Nephron progenitor cell (in vitro differentiated cells): ENCODE measurements around the gene ING1.
"Not testable (repeated sequence)": the region's sequence is repeated elsewhere in the genome, so short reads cannot be mapped to it uniquely, and the experiment has no call there.

Experiments used
- DNase-seq: peaks from one replicate; pipeline ENCODE4 v3.0.0; 2021
- H3K27ac Mint-ChIP-seq: 2 replicates; pipeline ENCODE4 v1.8.0; 2021; ENCODE audit warnings: mild to moderate bottlenecking, moderate library complexity, mixed read lengths
- H3K27me3 Mint-ChIP-seq: 2 replicates; pipeline ENCODE4 v1.8.0; 2021; ENCODE audit warnings: mild to moderate bottlenecking, low read depth, mixed read lengths; ENCODE audit not compliant: poor library complexity
- H3K36me3 Mint-ChIP-seq: 2 replicates; pipeline ENCODE4 v1.8.0; 2021; ENCODE audit warnings: low read depth, mixed read lengths
- H3K4me1 Mint-ChIP-seq: 2 replicates; pipeline ENCODE4 v1.8.0; 2021; ENCODE audit warnings: mixed read lengths
- H3K4me3 Mint-ChIP-seq: 2 replicates; pipeline ENCODE4 v1.8.0; 2021; ENCODE audit warnings: mild to moderate bottlenecking, moderate library complexity, mixed read lengths
- H3K9me3 Mint-ChIP-seq: 2 replicates; pipeline ENCODE4 v1.8.0; 2021; ENCODE audit warnings: mild to moderate bottlenecking, moderate library complexity, mixed read lengths
- CTCF ChIP-seq: fragments of 200-600 bp; sonication (generic); IDR thresholded peaks from 2 replicates; pipeline ENCODE4 v1.5.0; 2021; ENCODE audit warnings: antibody characterized with exemption

The ING1 gene

GRCh38 chr13:110713642-110713952 lies at the start of gene ING1:
Gene ING1, plus strand, starts transcription at chr13:110713700. Its CDS starts 450 bp downstream, at chr13:110714150.
- Mint-ChIP-seq H3K9me3 (peaks cover 10% of the 10 kb centered on the region), H3K4me3 (peak within 1 kb of the TSS; percentile 98), H3K27ac (peak within 1 kb of the TSS; percentile 99), H3K4me1 (peaks cover 32% of the 10 kb centered on the region), H3K36me3 (peaks cover under 1% of the 10 kb centered on the region), H3K27me3 (no peaks in the 10 kb centered on the region)
- DNase-seq = no peak
- no peak for TF ChIP-seq CTCF

GRCh38 chr13:110664041-110664440 lies 49.5 kb upstream of the ING1 start:
- no peak overlapping the region for H3K4me3 Mint-ChIP-seq
- no peak for TF ChIP-seq CTCF
- H3K27ac Mint-ChIP-seq = no peak overlapping the region
- peaks cover 3% of the 10 kb centered on the region for H3K27me3 Mint-ChIP-seq
- H3K36me3 Mint-ChIP-seq = peaks cover 100% of the 10 kb centered on the region
- peaks cover 45% of the 10 kb centered on the region for H3K9me3 Mint-ChIP-seq
- H3K4me1 Mint-ChIP-seq = no peaks in the 10 kb centered on the region
- DNase-seq = no peak

- peaks cover 3% of the 10 kb centered on the region for H3K27me3 Mint-ChIP-seq
- TF ChIP-seq CTCF = no peak
- peak overlapping the region; percentile 19 for H3K27ac Mint-ChIP-seq
- no peaks in the 10 kb centered on the region for H3K4me1 Mint-ChIP-seq
- peaks cover 100% of the 10 kb centered on the region for H3K36me3 Mint-ChIP-seq
- no peak for DNase-seq
- H3K4me3 Mint-ChIP-seq = no peak overlapping the region
- peaks cover 45% of the 10 kb centered on the region for H3K9me3 Mint-ChIP-seq
Observed at GRCh38 chr13:110664673-110665072, 48.8 kb upstream of the ING1 start.

- no peak for TF ChIP-seq CTCF
- Mint-ChIP-seq H3K9me3 (peaks cover 45% of the 10 kb centered on the region), H3K4me3 (no peak overlapping the region), H3K36me3 (peaks cover 100% of the 10 kb centered on the region), H3K27me3 (peaks cover 5% of the 10 kb centered on the region), H3K4me1 (no peaks in the 10 kb centered on the region), H3K27ac (peak overlapping the region; percentile 54)
- DNase-seq = no peak
Observed at GRCh38 chr13:110665491-110666254, 47.8 kb upstream of the ING1 start.

- Mint-ChIP-seq H3K27me3 (peaks cover 6% of the 10 kb centered on the region), H3K27ac (no peak overlapping the region), H3K4me1 (no peaks in the 10 kb centered on the region), H3K36me3 (peaks cover 100% of the 10 kb centered on the region), H3K9me3 (peaks cover 47% of the 10 kb centered on the region), H3K4me3 (no peak overlapping the region)
- TF ChIP-seq CTCF = no peak
- no peak for DNase-seq
Observed at GRCh38 chr13:110666255-110666533, 47.3 kb upstream of the ING1 start.

- H3K36me3 Mint-ChIP-seq = peaks cover 100% of the 10 kb centered on the region
- peaks cover 4% of the 10 kb centered on the region for H3K27me3 Mint-ChIP-seq
- no peak for DNase-seq
Observed at GRCh38 chr13:110669036-110669435, 44.5 kb upstream of the ING1 start.

GRCh38 chr13:110669814-110670213 lies 43.7 kb upstream of the ING1 start:
- H3K27ac Mint-ChIP-seq, H3K4me3 Mint-ChIP-seq, H3K27me3 Mint-ChIP-seq, DNase-seq, H3K4me1 Mint-ChIP-seq: not testable (repeated sequence)
- Mint-ChIP-seq H3K36me3 (peaks cover 100% of the 10 kb centered on the region), H3K9me3 (peaks cover 59% of the 10 kb centered on the region)

More at GRCh38 chr13:110669036-110669435, 44.5 kb upstream of the ING1 start:
- Mint-ChIP-seq H3K4me3 (no peak overlapping the region), H3K27ac (no peak overlapping the region), H3K9me3 (peaks cover 52% of the 10 kb centered on the region), H3K4me1 (no peaks in the 10 kb centered on the region)
- no peak for TF ChIP-seq CTCF
